Measurements from ENCODE around the gene RBM17. TPM values are rescaled to one million over a fixed set of nuclear protein-coding genes. Genes with fewer than 3 reads are reported as not detected.

The RBM17 gene
- total RNA-seq, 3 donors from 2014 or later (not counting 1 experiment from before 2014, with no cell fraction given) = 120 to 147 (median 147) TPM

DNA sequence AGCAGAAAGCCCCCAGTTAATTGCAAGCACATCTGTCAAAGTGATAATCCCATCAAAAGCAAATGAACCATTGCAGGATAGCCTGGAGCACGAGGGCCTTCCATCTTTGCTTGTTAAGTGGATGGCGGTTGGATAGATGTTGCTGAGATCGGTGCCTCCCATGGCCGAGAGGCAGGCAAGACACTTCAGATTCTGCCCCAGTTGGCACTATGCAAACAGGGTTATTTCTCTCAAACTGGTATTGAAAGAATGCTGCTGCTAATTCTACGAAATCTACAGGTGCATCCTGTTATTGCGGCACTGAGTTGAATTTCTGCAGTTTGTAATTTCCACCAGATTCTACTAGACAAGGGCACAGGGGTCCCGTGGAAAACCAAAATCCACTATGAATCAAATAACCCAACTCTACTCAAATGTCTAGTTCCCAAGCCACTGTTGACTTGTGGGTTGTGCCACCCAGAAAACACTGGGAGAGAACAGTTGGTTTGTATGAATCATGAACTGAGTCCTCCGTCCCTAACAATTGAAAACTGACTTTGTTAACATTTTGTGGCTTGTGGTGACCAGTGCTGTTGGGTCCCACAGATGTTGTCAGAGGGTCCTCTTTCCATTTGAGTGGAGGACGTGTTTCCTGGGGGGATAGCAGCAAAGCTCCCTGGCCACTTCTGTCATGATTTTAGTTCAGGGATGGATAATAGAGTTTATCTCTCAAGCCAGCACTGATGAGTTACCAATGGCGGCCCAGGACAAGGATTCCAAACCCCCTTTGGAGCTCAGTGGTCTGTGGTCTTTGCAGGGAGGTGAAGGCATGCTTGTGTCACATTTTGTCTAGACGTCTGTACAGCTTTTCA is 19.5 kb upstream of the RBM17 start:
- 45% methylated on average over 11 of the region's 11 CpGs for WGBS (ENCODE audit: insufficient coverage)
- Mint-ChIP-seq H3K4me1 (peaks cover 26 to 28% of the 10 kb centered on the region in 2 donors), H3K4me3 (no peak overlapping the region), H3K9me3 (no peaks in the 10 kb centered on the region), H3K36me3 (no peaks in the 10 kb centered on the region), H3K27ac (no peak overlapping the region), H3K27me3 (ENCODE audit: low read depth in 2 of 2) (peaks cover 5 to 10% of the 10 kb centered on the region in 2 donors)
- Histone ChIP-seq H3K27ac (ENCODE audit: low read length) (peak overlapping the region; percentile 56), H3K27me3 (ENCODE audit: control insufficient read depth, insufficient read depth, low read length) (no peaks in the 10 kb centered on the region), H3K4me1 (ENCODE audit: control insufficient read depth, insufficient read depth, low read length) (peaks cover 60% of the 10 kb centered on the region), H3K4me3 (ENCODE audit: low read length) (no peak overlapping the region), H3K9me3 (ENCODE audit: control insufficient read depth, insufficient read depth, low read length) (no peaks in the 10 kb centered on the region), H3K36me3 (ENCODE audit: control insufficient read depth, insufficient read depth, low read length) (no peaks in the 10 kb centered on the region)
- DNase-seq (peak in 1 of 2 donors; percentile 58), ATAC-seq (no peak)
- TF ChIP-seq, protein P1, sequence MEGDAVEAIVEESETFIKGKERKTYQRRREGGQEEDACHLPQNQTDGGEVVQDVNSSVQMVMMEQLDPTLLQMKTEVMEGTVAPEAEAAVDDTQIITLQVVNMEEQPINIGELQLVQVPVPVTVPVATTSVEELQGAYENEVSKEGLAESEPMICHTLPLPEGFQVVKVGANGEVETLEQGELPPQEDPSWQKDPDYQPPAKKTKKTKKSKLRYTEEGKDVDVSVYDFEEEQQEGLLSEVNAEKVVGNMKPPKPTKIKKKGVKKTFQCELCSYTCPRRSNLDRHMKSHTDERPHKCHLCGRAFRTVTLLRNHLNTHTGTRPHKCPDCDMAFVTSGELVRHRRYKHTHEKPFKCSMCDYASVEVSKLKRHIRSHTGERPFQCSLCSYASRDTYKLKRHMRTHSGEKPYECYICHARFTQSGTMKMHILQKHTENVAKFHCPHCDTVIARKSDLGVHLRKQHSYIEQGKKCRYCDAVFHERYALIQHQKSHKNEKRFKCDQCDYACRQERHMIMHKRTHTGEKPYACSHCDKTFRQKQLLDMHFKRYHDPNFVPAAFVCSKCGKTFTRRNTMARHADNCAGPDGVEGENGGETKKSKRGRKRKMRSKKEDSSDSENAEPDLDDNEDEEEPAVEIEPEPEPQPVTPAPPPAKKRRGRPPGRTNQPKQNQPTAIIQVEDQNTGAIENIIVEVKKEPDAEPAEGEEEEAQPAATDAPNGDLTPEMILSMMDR (IDR thresholded peaks at IDR 0.05) = no peak
- intact Hi-C loops (cut with micrococcal nuclease) = no loop called here

DNA sequence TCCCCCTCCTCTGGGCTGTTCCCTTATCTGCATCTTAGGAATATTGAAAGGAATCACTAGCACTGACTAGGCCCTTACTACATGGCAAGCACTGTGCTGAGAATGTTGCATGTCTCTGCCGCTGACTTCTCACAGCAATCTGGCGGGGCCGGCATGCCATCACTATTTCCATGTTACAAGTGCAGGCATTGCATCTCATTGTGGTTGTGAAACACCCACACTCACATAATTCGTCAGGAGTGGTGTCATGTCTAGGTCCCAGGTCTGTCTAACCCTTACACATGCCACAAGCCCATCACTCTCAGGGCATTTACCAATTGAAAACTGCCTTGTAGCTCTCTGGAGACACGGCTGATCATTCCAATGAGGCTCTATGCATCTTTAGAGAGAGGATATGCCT is 18.2 kb upstream of the RBM17 start:
- 84% methylated on average over 5 of the region's 5 CpGs for WGBS (ENCODE audit: insufficient coverage)
- no peak for DNase-seq
- no peak for ATAC-seq
- H3K9me3 ChIP-seq (ENCODE audit: control insufficient read depth, insufficient read depth, low read length) = no peaks in the 10 kb centered on the region
- no peaks in the 10 kb centered on the region for H3K27me3 ChIP-seq (ENCODE audit: control insufficient read depth, insufficient read depth, low read length)
- H3K9me3 Mint-ChIP-seq = no peaks in the 10 kb centered on the region
- H3K36me3 ChIP-seq (ENCODE audit: control insufficient read depth, insufficient read depth, low read length) = no peaks in the 10 kb centered on the region
- H3K4me1 ChIP-seq (ENCODE audit: control insufficient read depth, insufficient read depth, low read length) = peaks cover 54% of the 10 kb centered on the region
- H3K27me3 Mint-ChIP-seq (ENCODE audit: low read depth in 2 of 2) = peaks cover 15 to 16% of the 10 kb centered on the region in 2 donors
- TF ChIP-seq, protein P1 (IDR thresholded peaks at IDR 0.05) = no peak
- intact Hi-C loops (cut with micrococcal nuclease) = no loop called here
- H3K36me3 Mint-ChIP-seq = no peaks in the 10 kb centered on the region
- no peak overlapping the region for H3K4me3 ChIP-seq (ENCODE audit: low read length)
- no peak overlapping the region for H3K4me3 Mint-ChIP-seq
- H3K27ac ChIP-seq (ENCODE audit: low read length) = no peak overlapping the region
- H3K27ac Mint-ChIP-seq = no peak overlapping the region
- peaks cover 15 to 23% of the 10 kb centered on the region in 2 donors for H3K4me1 Mint-ChIP-seq

DNA sequence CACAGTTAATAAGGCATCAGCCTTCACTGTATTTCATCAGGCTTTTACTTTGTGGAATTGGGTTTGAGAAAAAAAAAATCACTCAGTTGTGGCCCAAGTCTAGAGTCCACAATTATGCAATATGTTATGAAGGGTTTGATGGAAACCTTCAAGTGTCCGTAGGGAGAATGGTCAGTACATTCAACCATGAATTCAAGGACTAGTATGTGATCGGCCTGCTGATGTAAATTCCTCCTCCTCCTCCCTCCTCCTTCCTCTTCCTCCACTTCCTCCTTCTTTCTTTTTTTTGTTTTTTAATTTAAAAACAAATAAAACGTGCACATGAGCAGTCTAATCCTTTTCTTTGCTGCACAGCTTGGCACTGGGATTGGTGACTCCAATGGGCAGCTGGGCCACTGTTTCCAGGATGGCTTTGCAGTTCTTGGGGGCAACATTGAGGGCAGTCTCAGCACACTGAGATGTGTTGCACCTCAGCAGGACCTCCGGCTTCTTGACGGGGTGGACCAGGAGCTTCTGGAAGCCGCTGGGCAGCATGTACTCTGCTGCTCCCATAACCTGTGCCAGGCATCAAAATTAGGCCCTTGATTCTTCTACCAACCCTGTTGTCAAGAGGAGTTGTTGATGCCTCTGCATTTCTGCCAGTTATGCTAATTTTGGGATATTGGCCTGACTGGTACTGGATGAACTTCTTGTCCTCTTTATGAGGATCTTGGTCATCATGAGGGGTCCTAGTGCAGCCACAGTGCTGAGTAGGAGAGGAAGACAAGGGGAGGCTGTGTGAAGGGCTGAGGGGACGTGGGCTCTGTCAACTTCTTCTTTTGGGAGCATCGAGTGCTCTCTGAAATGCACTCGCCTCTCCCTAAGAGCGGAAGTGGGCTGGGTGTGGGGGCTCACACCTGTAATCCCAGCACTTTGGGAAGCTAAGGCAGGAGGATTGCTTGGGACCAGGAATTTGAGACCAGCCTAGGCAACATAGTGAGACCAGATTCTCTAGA is 17.4 kb upstream of the RBM17 start:
- WGBS (ENCODE audit: insufficient coverage) = 67% methylated on average over 10 of the region's 10 CpGs
- Histone ChIP-seq H3K9me3 (ENCODE audit: control insufficient read depth, insufficient read depth, low read length) (no peaks in the 10 kb centered on the region), H3K27ac (ENCODE audit: low read length) (no peak overlapping the region), H3K27me3 (ENCODE audit: control insufficient read depth, insufficient read depth, low read length) (no peaks in the 10 kb centered on the region), H3K36me3 (ENCODE audit: control insufficient read depth, insufficient read depth, low read length) (no peaks in the 10 kb centered on the region), H3K4me1 (ENCODE audit: control insufficient read depth, insufficient read depth, low read length) (peaks cover 46% of the 10 kb centered on the region), H3K4me3 (ENCODE audit: low read length) (no peak overlapping the region)
- peaks cover 15 to 23% of the 10 kb centered on the region in 2 donors for H3K27me3 Mint-ChIP-seq (ENCODE audit: low read depth in 2 of 2)
- ATAC-seq = no peak
- intact Hi-C loops (cut with micrococcal nuclease) = no loop called here
- peaks cover 7 to 14% of the 10 kb centered on the region in 2 donors for H3K4me1 Mint-ChIP-seq
- no peak overlapping the region for H3K27ac Mint-ChIP-seq
- H3K4me3 Mint-ChIP-seq = no peak overlapping the region
- no peaks in the 10 kb centered on the region for H3K9me3 Mint-ChIP-seq
- TF ChIP-seq, protein P1 (IDR thresholded peaks at IDR 0.05) = no peak
- no peaks in the 10 kb centered on the region for H3K36me3 Mint-ChIP-seq
- DNase-seq = no peak

Data from natural killer cell (primary cell).